B cell (primary cell): ENCODE measurements around the gene NTHL1.

Source experiments
- EZH2 ChIP-seq: IDR thresholded peaks from 2 replicates; pipeline ENCODE4 v1.6.1; 2012; ENCODE audit warnings: borderline replicate concordance, low read depth, mild to moderate bottlenecking, moderate library complexity, low read length; ENCODE audit not compliant: insufficient read depth, poor library complexity, severe bottlenecking
- TF ChIP-seq, protein P1 (sequence below): fragments of 200-600 bp; IDR thresholded peaks from one replicate; pipeline ENCODE4 v1.8.0; 2022; ENCODE audit warnings: antibody characterized with exemption, mild to moderate bottlenecking

GRCh38 chr16:2072926-2073325, 25.3 kb upstream of the NTHL1 start:
- TF ChIP-seq, protein P1, sequence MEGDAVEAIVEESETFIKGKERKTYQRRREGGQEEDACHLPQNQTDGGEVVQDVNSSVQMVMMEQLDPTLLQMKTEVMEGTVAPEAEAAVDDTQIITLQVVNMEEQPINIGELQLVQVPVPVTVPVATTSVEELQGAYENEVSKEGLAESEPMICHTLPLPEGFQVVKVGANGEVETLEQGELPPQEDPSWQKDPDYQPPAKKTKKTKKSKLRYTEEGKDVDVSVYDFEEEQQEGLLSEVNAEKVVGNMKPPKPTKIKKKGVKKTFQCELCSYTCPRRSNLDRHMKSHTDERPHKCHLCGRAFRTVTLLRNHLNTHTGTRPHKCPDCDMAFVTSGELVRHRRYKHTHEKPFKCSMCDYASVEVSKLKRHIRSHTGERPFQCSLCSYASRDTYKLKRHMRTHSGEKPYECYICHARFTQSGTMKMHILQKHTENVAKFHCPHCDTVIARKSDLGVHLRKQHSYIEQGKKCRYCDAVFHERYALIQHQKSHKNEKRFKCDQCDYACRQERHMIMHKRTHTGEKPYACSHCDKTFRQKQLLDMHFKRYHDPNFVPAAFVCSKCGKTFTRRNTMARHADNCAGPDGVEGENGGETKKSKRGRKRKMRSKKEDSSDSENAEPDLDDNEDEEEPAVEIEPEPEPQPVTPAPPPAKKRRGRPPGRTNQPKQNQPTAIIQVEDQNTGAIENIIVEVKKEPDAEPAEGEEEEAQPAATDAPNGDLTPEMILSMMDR: no peak
- no peak for TF ChIP-seq EZH2
